ENCODE results near the gene MARCHF9. TPM values are rescaled to one million over a fixed set of nuclear protein-coding genes. Genes with fewer than 3 reads are reported as not detected.

MARCHF9 gene
- total RNA-seq, 4 donors from 2014 or later, result 10.6 to 16.6 (median 12.8) TPM

- peak in 1 of 2 donors; percentile 88 for DNase-seq (ENCODE audit: low spot score in 2 of 2)
- TF ChIP-seq CTCF (IDR thresholded peaks at IDR 0.05), result no peak
- TF ChIP-seq POLR2A (IDR thresholded peaks at IDR 0.05), result no peak
- H3K4me3 ChIP-seq (ENCODE audit: low read depth, poor library complexity, severe bottlenecking), result peak overlapping the region; percentile 11
- 0 to 1% methylated on average over 34 to 37 of the region's 60 CpGs for WGBS, 2 donors
- intact Hi-C loops (cut with DNase I; ENCODE audit: low total_unique reads), result no loop called here
These were observed 10.2 kb downstream of the MARCHF9 start for GRCh38 chr12:57765003-57765697.

GRCh38 chr12:57765698-57766463 lies 11.0 kb downstream of the MARCHF9 start:
- no peak overlapping the region for H3K4me3 ChIP-seq (ENCODE audit: low read depth, poor library complexity, severe bottlenecking)
- intact Hi-C loops (cut with DNase I; ENCODE audit: low total_unique reads), result no loop called here
- no peak for TF ChIP-seq POLR2A (IDR thresholded peaks at IDR 0.05)
- TF ChIP-seq CTCF (IDR thresholded peaks at IDR 0.05), result no peak
- DNase-seq (ENCODE audit: low spot score in 2 of 2), result no peak
- 2 to 3% methylated on average over 32 to 40 of the region's 40 CpGs for WGBS, 2 donors

GRCh38 chr12:57766464-57767304 lies 11.8 kb downstream of the MARCHF9 start, which contains the start of gene CYP27B1:
TSS of gene CYP27B1 (minus strand) at chr12:57767078. CDS start at chr12:57767041, 37 bp downstream.
- DNase-seq (ENCODE audit: low spot score in 2 of 2), result no peak
- WGBS, 2 donors, result 9% methylated on average over 35 to 38 of the region's 38 CpGs

GRCh38 chr12:57767305-57767698 lies 12.4 kb downstream of the MARCHF9 start:
- TF ChIP-seq POLR2A (IDR thresholded peaks at IDR 0.05) (no peak), CTCF (IDR thresholded peaks at IDR 0.05) (no peak)
- no peak overlapping the region for H3K4me3 ChIP-seq (ENCODE audit: low read depth, poor library complexity, severe bottlenecking)
- intact Hi-C loops (cut with DNase I; ENCODE audit: low total_unique reads), result no loop called here
- DNase-seq (ENCODE audit: low spot score in 2 of 2), result no peak

More at GRCh38 chr12:57766464-57767304, 11.8 kb downstream of the MARCHF9 start, which contains the start of gene CYP27B1:
- intact Hi-C loops (cut with DNase I; ENCODE audit: low total_unique reads), result no loop called here
- no peak within 1 kb of the TSS for H3K4me3 ChIP-seq (ENCODE audit: low read depth, poor library complexity, severe bottlenecking)
- no peak for TF ChIP-seq POLR2A (IDR thresholded peaks at IDR 0.05)
- TF ChIP-seq CTCF (IDR thresholded peaks at IDR 0.05), result no peak

GRCh38 chr12:57767876-57768275 lies 13.0 kb downstream of the MARCHF9 start:
- intact Hi-C loops (cut with DNase I; ENCODE audit: low total_unique reads), result no loop called here
- TF ChIP-seq POLR2A (IDR thresholded peaks at IDR 0.05) (no peak), CTCF (IDR thresholded peaks at IDR 0.05) (no peak)
- WGBS, 2 donors, result 96% methylated on average over 3 of the region's 3 CpGs

More at GRCh38 chr12:57767876-57768275, 13.0 kb downstream of the MARCHF9 start:
- H3K4me3 ChIP-seq (ENCODE audit: low read depth, poor library complexity, severe bottlenecking), result no peak overlapping the region
- DNase-seq (ENCODE audit: low spot score in 2 of 2), result no peak

Measured in lower leg skin (tissue), 4 donors.